Measurements from ENCODE around the gene ATP2A1. TPM values are rescaled to one million over a fixed set of nuclear protein-coding genes. Genes with fewer than 3 reads are reported as not detected.
"Not testable (repeated sequence)": the region's sequence is repeated elsewhere in the genome, so short reads cannot be mapped to it uniquely, and the experiment has no call there.

Gene ATP2A1
- total and polyA plus RNA-seq, 2 donors: 0.57 to 1.2 TPM

DNA sequence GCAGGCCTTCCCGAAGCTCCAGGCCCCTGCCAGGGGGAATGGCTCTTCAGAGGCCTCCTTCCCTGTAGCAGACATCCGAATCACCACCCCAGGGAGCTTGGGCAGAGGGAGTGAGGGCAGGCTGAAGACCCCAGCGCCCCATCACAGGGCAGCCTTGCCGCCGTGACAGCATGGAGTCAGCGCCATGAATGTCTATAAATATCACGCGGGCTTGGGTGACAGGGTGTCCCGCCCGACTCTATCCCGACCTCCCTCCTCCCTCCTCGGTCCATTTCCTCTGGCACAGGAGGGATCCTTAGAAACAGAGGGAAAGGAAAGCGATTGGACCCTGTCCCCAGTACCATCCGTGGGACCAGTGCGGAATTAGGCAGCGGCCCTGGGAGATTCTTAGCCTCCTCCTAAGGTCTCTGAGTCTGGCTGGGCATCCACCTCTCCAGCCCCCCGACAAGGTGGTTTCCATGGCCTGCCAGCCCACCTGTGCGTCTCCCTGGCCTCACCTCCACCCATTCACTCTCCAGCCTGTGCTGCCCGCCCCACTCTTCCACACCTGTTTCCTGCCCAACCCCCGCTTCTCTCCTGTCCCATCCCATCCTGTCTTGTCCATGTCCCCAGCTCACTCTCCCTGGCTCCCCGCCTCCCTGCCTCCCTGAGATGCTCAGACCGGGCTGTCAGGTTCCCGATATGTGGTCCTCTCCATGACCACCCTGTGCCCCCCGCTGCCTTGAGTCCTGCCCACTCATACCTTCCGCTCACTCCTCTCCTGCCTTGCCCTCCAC is 5.1 kb downstream of the ATP2A1 start:
- Histone ChIP-seq H3K4me3 (ENCODE audit: low read length in 2 of 2) (no peak overlapping the region), H3K9me3 (ENCODE audit: control insufficient read depth in 2 of 2, insufficient read depth in 1 of 2, low read length in 1 of 2) (peaks cover 0 to 8% of the 10 kb centered on the region in 2 donors), H3K36me3 (ENCODE audit: control insufficient read depth in 2 of 2, insufficient read depth in 2 of 2, low read length in 1 of 2) (no peaks in the 10 kb centered on the region), H3K27me3 (ENCODE audit: control insufficient read depth in 2 of 2, insufficient read depth in 1 of 2, low read length in 1 of 2) (peaks cover 0 to 12% of the 10 kb centered on the region in 2 donors), H3K4me1 (ENCODE audit: control insufficient read depth in 2 of 2, insufficient read depth in 2 of 2, low read length in 2 of 2) (peaks cover 11 to 32% of the 10 kb centered on the region in 2 donors), H3K27ac (ENCODE audit: low read depth in 1 of 2, low read length in 1 of 2) (no peak overlapping the region)
- DNase-seq (ENCODE audit: low read depth in 6 of 9, low spot score in 9 of 9): no peak
- 93% methylated on average over 25 of the region's 25 CpGs for WGBS

GRCh38 chr16:28884045-28884444 is 5.8 kb downstream of the ATP2A1 start:
- DNase-seq (ENCODE audit: low read depth in 6 of 9, low spot score in 9 of 9): no peak
- over 99% methylated on average over 6 of the region's 6 CpGs for WGBS
- Histone ChIP-seq H3K4me3 (ENCODE audit: low read length in 2 of 2) (no peak overlapping the region), H3K27ac (ENCODE audit: low read depth in 1 of 2, low read length in 1 of 2) (no peak overlapping the region), H3K27me3 (ENCODE audit: control insufficient read depth in 2 of 2, insufficient read depth in 1 of 2, low read length in 1 of 2) (peaks cover 0 to 12% of the 10 kb centered on the region in 2 donors), H3K4me1 (ENCODE audit: control insufficient read depth in 2 of 2, insufficient read depth in 2 of 2, low read length in 2 of 2) (peaks cover 9 to 26% of the 10 kb centered on the region in 2 donors), H3K36me3 (ENCODE audit: control insufficient read depth in 2 of 2, insufficient read depth in 2 of 2, low read length in 1 of 2) (peaks cover 0 to 5% of the 10 kb centered on the region in 2 donors), H3K9me3 (ENCODE audit: control insufficient read depth in 2 of 2, insufficient read depth in 1 of 2, low read length in 1 of 2) (peaks cover 0 to 8% of the 10 kb centered on the region in 2 donors)

GRCh38 chr16:28886945-28887344 is 8.7 kb downstream of the ATP2A1 start:
- Histone ChIP-seq H3K4me3 (ENCODE audit: low read length in 2 of 2) (no peak overlapping the region), H3K27me3 (ENCODE audit: control insufficient read depth in 2 of 2, insufficient read depth in 1 of 2, low read length in 1 of 2) (peaks cover 0 to 4% of the 10 kb centered on the region in 2 donors), H3K27ac (ENCODE audit: low read depth in 1 of 2, low read length in 1 of 2) (no peak overlapping the region), H3K4me1 (ENCODE audit: control insufficient read depth in 2 of 2, insufficient read depth in 2 of 2, low read length in 2 of 2) (peaks cover 0 to 5% of the 10 kb centered on the region in 2 donors), H3K36me3 (ENCODE audit: control insufficient read depth in 2 of 2, insufficient read depth in 2 of 2, low read length in 1 of 2) (peaks cover 0 to 5% of the 10 kb centered on the region in 2 donors), H3K9me3 (ENCODE audit: control insufficient read depth in 2 of 2, insufficient read depth in 1 of 2, low read length in 1 of 2) (no peaks in the 10 kb centered on the region)
- no peak for DNase-seq (ENCODE audit: low read depth in 6 of 9, low spot score in 9 of 9)
- 96% methylated on average over 10 of the region's 10 CpGs for WGBS

GRCh38 chr16:28890355-28890754 is 12.1 kb downstream of the ATP2A1 start:
- WGBS: 96% methylated on average over 5 of the region's 5 CpGs
- not testable (repeated sequence) for H3K27ac ChIP-seq (ENCODE audit: low read depth in 1 of 2, low read length in 1 of 2); H3K4me1 ChIP-seq (ENCODE audit: control insufficient read depth in 2 of 2, insufficient read depth in 2 of 2, low read length in 2 of 2); H3K36me3 ChIP-seq (ENCODE audit: control insufficient read depth in 2 of 2, insufficient read depth in 2 of 2, low read length in 1 of 2); H3K9me3 ChIP-seq (ENCODE audit: control insufficient read depth in 2 of 2, insufficient read depth in 1 of 2, low read length in 1 of 2); DNase-seq (ENCODE audit: low read depth in 6 of 9, low spot score in 9 of 9); H3K4me3 ChIP-seq (ENCODE audit: low read length in 2 of 2); H3K27me3 ChIP-seq (ENCODE audit: control insufficient read depth in 2 of 2, insufficient read depth in 1 of 2, low read length in 1 of 2)

DNA sequence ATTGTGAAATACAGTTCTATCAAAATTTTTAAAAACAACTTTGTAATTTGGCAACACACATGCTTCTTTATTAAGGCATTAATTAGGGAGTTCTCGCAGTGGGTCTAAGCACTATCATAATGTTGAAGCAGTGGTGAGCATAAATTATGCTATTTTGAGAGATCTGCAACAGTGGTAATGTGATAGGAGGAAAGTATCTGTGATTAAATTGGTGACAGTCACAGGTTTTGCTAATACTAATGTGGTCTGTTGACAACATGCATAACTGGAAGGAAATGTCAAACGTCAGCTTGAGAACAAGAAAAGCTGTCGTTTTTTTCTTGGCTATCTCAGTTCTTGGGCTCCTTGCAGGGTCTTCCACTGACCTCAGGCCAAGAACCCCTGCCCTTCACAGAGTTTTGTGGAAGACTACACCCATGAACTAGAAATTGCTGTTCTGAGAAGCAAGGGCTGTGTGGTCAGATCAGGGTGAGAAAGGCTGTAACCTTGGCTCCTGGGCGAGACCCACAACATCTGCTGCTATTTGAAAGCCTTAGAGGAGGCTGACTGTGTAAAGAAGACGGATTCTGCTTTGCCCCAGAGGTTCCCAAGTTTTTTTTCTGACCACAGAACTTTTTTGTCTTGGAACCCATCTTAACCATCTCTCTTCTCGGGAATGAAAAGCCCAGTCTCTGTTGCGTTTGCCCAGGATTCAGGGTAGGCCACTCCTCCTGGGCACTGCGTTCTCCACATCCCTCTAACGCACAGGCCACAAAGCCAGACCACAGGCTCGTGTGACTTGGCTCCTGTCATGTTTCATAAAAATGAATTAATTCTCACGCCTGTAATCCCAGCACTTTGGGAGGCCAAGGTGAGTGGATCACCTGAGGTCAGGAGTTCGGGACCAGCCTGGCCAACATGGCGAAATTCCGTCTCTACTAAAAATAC is 13.9 kb downstream of the ATP2A1 start:
- Histone ChIP-seq H3K9me3 (ENCODE audit: control insufficient read depth in 2 of 2, insufficient read depth in 1 of 2, low read length in 1 of 2) (no peaks in the 10 kb centered on the region), H3K27me3 (ENCODE audit: control insufficient read depth in 2 of 2, insufficient read depth in 1 of 2, low read length in 1 of 2) (no peaks in the 10 kb centered on the region), H3K36me3 (ENCODE audit: control insufficient read depth in 2 of 2, insufficient read depth in 2 of 2, low read length in 1 of 2) (peaks cover 0 to 5% of the 10 kb centered on the region in 2 donors), H3K4me3 (ENCODE audit: low read length in 2 of 2) (no peak overlapping the region), H3K4me1 (ENCODE audit: control insufficient read depth in 2 of 2, insufficient read depth in 2 of 2, low read length in 2 of 2) (no peaks in the 10 kb centered on the region), H3K27ac (ENCODE audit: low read depth in 1 of 2, low read length in 1 of 2) (no peak overlapping the region)
- 87% methylated on average over 14 of the region's 14 CpGs for WGBS
- no peak for DNase-seq (ENCODE audit: low read depth in 6 of 9, low spot score in 9 of 9)

- 98% methylated on average over 4 of the region's 4 CpGs for WGBS
- Histone ChIP-seq H3K36me3 (ENCODE audit: control insufficient read depth in 2 of 2, insufficient read depth in 2 of 2, low read length in 1 of 2) (peaks cover 5 to 8% of the 10 kb centered on the region in 2 donors), H3K27ac (ENCODE audit: low read depth in 1 of 2, low read length in 1 of 2) (no peak overlapping the region), H3K4me1 (ENCODE audit: control insufficient read depth in 2 of 2, insufficient read depth in 2 of 2, low read length in 2 of 2) (no peaks in the 10 kb centered on the region), H3K4me3 (ENCODE audit: low read length in 2 of 2) (no peak overlapping the region), H3K9me3 (ENCODE audit: control insufficient read depth in 2 of 2, insufficient read depth in 1 of 2, low read length in 1 of 2) (no peaks in the 10 kb centered on the region), H3K27me3 (ENCODE audit: control insufficient read depth in 2 of 2, insufficient read depth in 1 of 2, low read length in 1 of 2) (no peaks in the 10 kb centered on the region)
- DNase-seq (ENCODE audit: low read depth in 6 of 9, low spot score in 9 of 9): no peak
Observed at GRCh38 chr16:28893291-28893690, 15.0 kb downstream of the ATP2A1 start.

- DNase-seq (ENCODE audit: low read depth in 6 of 9, low spot score in 9 of 9): no peak
- Histone ChIP-seq H3K27me3 (ENCODE audit: control insufficient read depth in 2 of 2, insufficient read depth in 1 of 2, low read length in 1 of 2) (no peaks in the 10 kb centered on the region), H3K27ac (ENCODE audit: low read depth in 1 of 2, low read length in 1 of 2) (no peak overlapping the region), H3K4me3 (ENCODE audit: low read length in 2 of 2) (no peak overlapping the region), H3K36me3 (ENCODE audit: control insufficient read depth in 2 of 2, insufficient read depth in 2 of 2, low read length in 1 of 2) (peaks cover 5% of the 10 kb centered on the region in 2 donors), H3K4me1 (ENCODE audit: control insufficient read depth in 2 of 2, insufficient read depth in 2 of 2, low read length in 2 of 2) (peaks cover 6 to 18% of the 10 kb centered on the region in 2 donors), H3K9me3 (ENCODE audit: control insufficient read depth in 2 of 2, insufficient read depth in 1 of 2, low read length in 1 of 2) (no peaks in the 10 kb centered on the region)
- 97% methylated on average over 4 of the region's 4 CpGs for WGBS
Observed at GRCh38 chr16:28895609-28896008, 17.3 kb downstream of the ATP2A1 start.

DNA sequence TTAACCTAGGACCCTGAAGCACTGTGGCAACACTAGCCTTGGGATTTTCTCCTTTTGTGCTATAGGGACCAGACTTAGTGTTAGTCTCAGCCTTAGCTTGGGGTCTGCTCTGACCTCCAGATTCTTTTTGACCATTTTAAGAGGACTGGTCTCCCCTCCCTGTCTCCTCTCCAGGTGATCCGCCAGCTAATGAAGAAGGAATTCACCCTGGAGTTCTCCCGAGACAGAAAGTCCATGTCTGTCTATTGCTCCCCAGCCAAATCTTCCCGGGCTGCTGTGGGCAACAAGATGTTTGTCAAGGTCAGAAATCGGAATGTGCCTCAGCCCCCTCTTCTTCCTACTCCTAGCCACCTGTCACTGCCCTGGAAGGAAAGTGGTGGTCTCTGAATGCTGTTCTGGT is 19.5 kb downstream of the ATP2A1 start:
- no peaks in the 10 kb centered on the region for H3K9me3 ChIP-seq (ENCODE audit: control insufficient read depth in 2 of 2, insufficient read depth in 1 of 2, low read length in 1 of 2)
- H3K27me3 ChIP-seq (ENCODE audit: control insufficient read depth in 2 of 2, insufficient read depth in 1 of 2, low read length in 1 of 2): no peaks in the 10 kb centered on the region
- H3K4me3 ChIP-seq (ENCODE audit: low read length in 2 of 2): no peak overlapping the region
- WGBS: 98% methylated on average over 4 of the region's 4 CpGs
- no peak overlapping the region for H3K27ac ChIP-seq (ENCODE audit: low read depth in 1 of 2, low read length in 1 of 2)
- DNase-seq (ENCODE audit: low read depth in 6 of 9, low spot score in 9 of 9): no peak
- H3K4me1 ChIP-seq (ENCODE audit: control insufficient read depth in 2 of 2, insufficient read depth in 2 of 2, low read length in 2 of 2): peaks cover 8 to 37% of the 10 kb centered on the region in 2 donors
- H3K36me3 ChIP-seq (ENCODE audit: control insufficient read depth in 2 of 2, insufficient read depth in 2 of 2, low read length in 1 of 2): peaks cover 5% of the 10 kb centered on the region in 2 donors

DNA sequence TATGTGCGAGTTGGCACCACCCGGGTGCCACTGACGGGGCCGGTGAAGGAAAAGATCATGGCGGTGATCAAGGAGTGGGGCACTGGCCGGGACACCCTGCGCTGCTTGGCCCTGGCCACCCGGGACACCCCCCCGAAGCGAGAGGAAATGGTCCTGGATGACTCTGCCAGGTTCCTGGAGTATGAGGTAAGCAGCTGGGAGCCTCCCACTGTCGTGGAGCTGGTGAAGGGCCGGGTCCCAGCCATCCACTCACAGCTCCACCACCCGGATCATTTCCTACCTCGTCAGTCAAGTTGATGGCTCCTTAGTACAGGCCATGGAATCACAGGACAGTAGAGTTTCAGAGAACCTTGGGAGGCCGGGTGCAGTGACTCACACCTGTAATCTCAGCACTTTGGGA is 20.0 kb downstream of the ATP2A1 start:
- H3K27ac ChIP-seq (ENCODE audit: low read depth in 1 of 2, low read length in 1 of 2): no peak overlapping the region
- no peaks in the 10 kb centered on the region for H3K27me3 ChIP-seq (ENCODE audit: control insufficient read depth in 2 of 2, insufficient read depth in 1 of 2, low read length in 1 of 2)
- peaks cover 8 to 40% of the 10 kb centered on the region in 2 donors for H3K4me1 ChIP-seq (ENCODE audit: control insufficient read depth in 2 of 2, insufficient read depth in 2 of 2, low read length in 2 of 2)
- DNase-seq (ENCODE audit: low read depth in 6 of 9, low spot score in 9 of 9): no peak
- H3K4me3 ChIP-seq (ENCODE audit: low read length in 2 of 2): no peak overlapping the region
- H3K9me3 ChIP-seq (ENCODE audit: control insufficient read depth in 2 of 2, insufficient read depth in 1 of 2, low read length in 1 of 2): no peaks in the 10 kb centered on the region
- H3K36me3 ChIP-seq (ENCODE audit: control insufficient read depth in 2 of 2, insufficient read depth in 2 of 2, low read length in 1 of 2): peaks cover 5% of the 10 kb centered on the region in 2 donors
- WGBS: 97% methylated on average over 15 of the region's 15 CpGs

All from thymus (tissue), 11 donors.